ENCODE data around the gene JCAD.

DNA sequence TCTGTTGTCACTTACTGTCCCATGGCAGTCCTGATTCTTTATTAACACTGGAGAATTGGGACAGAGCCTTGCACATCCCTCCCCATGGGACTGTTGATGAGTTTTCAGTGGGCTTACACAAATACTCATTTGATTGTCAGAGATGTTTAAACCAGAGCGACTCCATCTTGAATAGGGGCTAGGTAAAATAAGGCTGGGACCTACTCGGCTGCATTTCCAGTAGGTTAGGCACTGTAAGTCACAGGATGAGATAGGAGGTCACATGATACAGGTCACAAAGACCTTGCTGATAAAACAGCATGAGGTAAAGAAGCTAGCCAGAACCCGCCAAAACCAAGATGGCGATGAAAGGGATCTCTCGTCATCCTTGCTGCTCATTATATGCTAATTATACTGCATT is 47.6 kb upstream of the JCAD start:
- no peak for TF ChIP-seq POLR2AphosphoS5 (IDR thresholded peaks at IDR 0.05)
- TF ChIP-seq, protein P1, sequence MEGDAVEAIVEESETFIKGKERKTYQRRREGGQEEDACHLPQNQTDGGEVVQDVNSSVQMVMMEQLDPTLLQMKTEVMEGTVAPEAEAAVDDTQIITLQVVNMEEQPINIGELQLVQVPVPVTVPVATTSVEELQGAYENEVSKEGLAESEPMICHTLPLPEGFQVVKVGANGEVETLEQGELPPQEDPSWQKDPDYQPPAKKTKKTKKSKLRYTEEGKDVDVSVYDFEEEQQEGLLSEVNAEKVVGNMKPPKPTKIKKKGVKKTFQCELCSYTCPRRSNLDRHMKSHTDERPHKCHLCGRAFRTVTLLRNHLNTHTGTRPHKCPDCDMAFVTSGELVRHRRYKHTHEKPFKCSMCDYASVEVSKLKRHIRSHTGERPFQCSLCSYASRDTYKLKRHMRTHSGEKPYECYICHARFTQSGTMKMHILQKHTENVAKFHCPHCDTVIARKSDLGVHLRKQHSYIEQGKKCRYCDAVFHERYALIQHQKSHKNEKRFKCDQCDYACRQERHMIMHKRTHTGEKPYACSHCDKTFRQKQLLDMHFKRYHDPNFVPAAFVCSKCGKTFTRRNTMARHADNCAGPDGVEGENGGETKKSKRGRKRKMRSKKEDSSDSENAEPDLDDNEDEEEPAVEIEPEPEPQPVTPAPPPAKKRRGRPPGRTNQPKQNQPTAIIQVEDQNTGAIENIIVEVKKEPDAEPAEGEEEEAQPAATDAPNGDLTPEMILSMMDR (IDR thresholded peaks at IDR 0.05), result no peak

All from prostate gland (tissue), 2 donors.